ENCODE measurements around the gene IFRD1.

The IFRD1 gene

DNA sequence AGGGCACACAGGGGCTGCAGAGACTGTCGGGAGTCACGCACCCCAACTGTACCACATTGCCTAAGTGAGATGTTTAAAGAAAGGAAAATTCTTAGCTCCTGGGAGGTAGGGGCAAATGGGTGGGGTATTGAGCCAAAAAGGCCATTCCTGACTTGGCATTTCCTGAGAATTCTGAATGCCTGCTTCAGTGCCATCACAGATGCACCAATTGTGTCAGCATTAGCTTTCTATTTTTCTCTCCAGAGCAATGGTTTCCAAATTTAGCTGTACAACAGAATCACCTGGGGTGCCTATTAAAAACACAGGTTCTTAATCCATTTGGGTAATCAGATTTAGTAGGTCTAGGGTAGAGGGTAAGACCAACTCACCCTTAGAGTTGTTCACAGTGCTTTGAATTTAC is 73.6 kb downstream of the IFRD1 start:
- DNase-seq: no peak

Measured in CD4-positive, alpha-beta T cell treated with Interleukin-12 subunit alpha and Interleukin-12 subunit beta, for 1 hour (primary cell).